K562 (cell line): ENCODE measurements around the gene MYBPC3. TPM values are rescaled to one million over a fixed set of nuclear protein-coding genes. Genes with fewer than 3 reads are reported as not detected.

Source experiments
- ATF6 ChIP-seq: sonication (generic); formaldehyde crosslinking; IDR thresholded peaks from 2 replicates; pipeline ENCODE4 v1.4.0; 2020; ENCODE audit warnings: mild to moderate bottlenecking, missing genetic modification reagents
- CAMTA2 ChIP-seq: fragments of 250-450 bp; sonication (Bioruptor Pico); conservative IDR thresholded peaks from 2 replicates; pipeline ENCODE4 v1.5.1; 2022
- CREM ChIP-seq: IDR thresholded peaks from 2 replicates; pipeline ENCODE4 v1.6.1; 2014; ENCODE audit warnings: antibody characterized with exemption, low read depth
- EWSR1 ChIP-seq: fragments of 450-650 bp; IDR thresholded peaks from 2 replicates; pipeline ENCODE4 v1.6.1; 2018; ENCODE audit warnings: borderline replicate concordance, mild to moderate bottlenecking, low read depth, moderate library complexity; ENCODE audit not compliant: partially characterized antibody
- HDAC3 ChIP-seq: fragments of 450-650 bp; IDR thresholded peaks from 2 replicates; pipeline ENCODE4 v1.6.1; 2018; ENCODE audit warnings: borderline replicate concordance, mild to moderate bottlenecking, moderate library complexity; ENCODE audit not compliant: partially characterized antibody
- MGA ChIP-seq: fragments of 450-650 bp; IDR thresholded peaks from 2 replicates; pipeline ENCODE4 v1.6.1; 2016; ENCODE audit warnings: mild to moderate bottlenecking, moderate library complexity
- SREBF1 ChIP-seq: fragments of 150-350 bp; IDR thresholded peaks from 2 replicates; pipeline ENCODE4 v1.6.1; 2014; ENCODE audit warnings: antibody characterized with exemption, low read depth, low read length, borderline replicate concordance
- XRCC5 ChIP-seq: fragments of 200-400 bp; formaldehyde crosslinking; IDR thresholded peaks from 2 replicates; pipeline ENCODE4 v1.6.1; 2017; ENCODE audit warnings: low read depth, mild to moderate bottlenecking, low read length
- ZNF551 ChIP-seq: fragments of 250-450 bp; sonication (Bioruptor Pico); IDR thresholded peaks from 2 replicates; pipeline ENCODE4 v1.5.0; 2021; ENCODE audit warnings: mild to moderate bottlenecking, moderate library complexity
- ZSCAN32 ChIP-seq: fragments of 450-650 bp; formaldehyde crosslinking; IDR thresholded peaks from 2 replicates; pipeline ENCODE4 v1.4.0; 2020; ENCODE audit warnings: mild to moderate bottlenecking, moderate library complexity
- polyA plus RNA-seq, 8 experiments: library from polyadenylated mRNA; depleted of rRNA in 4 of 8; stranded (reverse) in 5 of 8; unstranded in 3 of 8; fragments of >200 nt; fragmentation: Nextera tagmentation in 2 of 8; fragmentation: Illumina TruSeq in 1 of 8; extraction: Ambion mirVana in 2 of 8; extraction: Trizol in 1 of 8; gene quantifications; 2 replicates each; pipeline versions ENCODE4 v1.2.1 to v1.2.3, GENCODE V29; 2011 to 2014; ENCODE audit warnings: inconsistent platforms in 1 of 8, missing spikeins in 1 of 8
- total RNA-seq, 7 experiments: library from RNA; depleted of rRNA in 6 of 7; stranded (reverse); fragments of >200 nt in 6 of 7; fragmentation: Illumina TruSeq in 2 of 7; extraction: Trizol in 2 of 7; gene quantifications; 2 replicates each; pipeline versions ENCODE4 v1.2.1 to v1.2.3, GENCODE V29; 2011 to 2021; ENCODE audit warnings: low replicate concordance in 1 of 7

Gene MYBPC3
- total and polyA plus RNA-seq, 9 of the 15 experiments (the other 6 are each of a cell fraction or from before 2014, with no cell fraction given) = 0.01 TPM; not detected in 8

DNA sequence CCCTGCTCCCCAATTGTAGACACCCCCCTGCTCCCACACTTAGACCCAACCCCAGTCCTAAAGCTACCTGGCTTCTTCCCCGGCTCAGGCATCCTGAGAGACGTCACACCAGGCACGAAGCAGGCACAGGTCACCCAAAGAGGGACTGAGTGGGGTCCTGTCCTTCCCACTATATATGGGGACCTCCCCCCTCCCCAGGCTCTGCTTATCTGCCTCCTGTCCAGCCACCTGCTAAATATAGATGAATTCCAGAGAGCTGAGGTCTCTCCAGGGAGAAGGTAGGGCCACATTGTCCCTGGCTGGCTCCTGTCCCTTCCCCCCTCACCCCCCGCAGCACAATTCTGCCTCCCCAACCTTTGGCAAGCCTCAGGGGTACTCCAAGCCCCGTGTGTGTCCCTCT is at the start of gene MYBPC3 (continued):
- no peak for TF ChIP-seq MGA
- no peak for TF ChIP-seq SREBF1
- TF ChIP-seq XRCC5 = no peak
- no peak for TF ChIP-seq EWSR1
- no peak for TF ChIP-seq ATF6 (CRISPR knock-in tag)
- no peak for TF ChIP-seq ZNF551 (CRISPR knock-in tag)
- no peak for TF ChIP-seq CAMTA2 (CRISPR knock-in tag)
- no peak for TF ChIP-seq ZSCAN32 (CRISPR knock-in tag)
- no peak for TF ChIP-seq HDAC3
- no peak for TF ChIP-seq CREM
